ENCODE data around the gene SUCLG2.

SUCLG2 gene

DNA sequence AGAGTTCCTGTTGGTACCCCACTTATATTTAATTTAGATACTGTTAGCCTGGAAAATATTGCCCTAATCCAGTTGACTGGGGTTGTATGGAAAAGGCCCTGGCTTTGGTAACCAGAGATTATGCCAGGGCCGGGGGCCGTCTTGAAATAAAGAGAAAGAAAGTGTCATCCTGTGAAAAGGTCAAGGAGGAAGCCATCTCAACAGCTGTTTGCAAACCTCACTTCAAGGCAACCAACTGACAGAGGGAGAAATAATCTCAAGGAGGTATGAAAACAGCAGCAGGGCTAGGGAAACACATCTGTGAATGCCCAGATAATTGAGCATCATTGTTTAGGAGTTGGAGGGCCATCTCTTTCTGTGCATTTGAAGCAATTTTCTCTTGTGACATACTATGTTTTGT, 190.8 kb downstream of the SUCLG2 start:
- Histone ChIP-seq H3K27ac (no peak overlapping the region), H3K36me3 (no peaks in the 10 kb centered on the region), H3K9me3 (no peaks in the 10 kb centered on the region), H3K4me1 (ENCODE audit: control insufficient read depth in 1 of 2, insufficient read depth in 1 of 2, low read depth in 1 of 2, low read length in 1 of 2) (no peaks in the 10 kb centered on the region), H3K27me3 (no peaks in the 10 kb centered on the region), H3K4me3 (ENCODE audit: low read depth in 1 of 2, low read length in 1 of 2) (no peak overlapping the region)
- no peak for TF ChIP-seq CTCF (IDR thresholded peaks at IDR 0.05)

GRCh38 chr3:67462187-67462586, 192.2 kb downstream of the SUCLG2 start:
- no peak overlapping the region for H3K27ac ChIP-seq

DNA sequence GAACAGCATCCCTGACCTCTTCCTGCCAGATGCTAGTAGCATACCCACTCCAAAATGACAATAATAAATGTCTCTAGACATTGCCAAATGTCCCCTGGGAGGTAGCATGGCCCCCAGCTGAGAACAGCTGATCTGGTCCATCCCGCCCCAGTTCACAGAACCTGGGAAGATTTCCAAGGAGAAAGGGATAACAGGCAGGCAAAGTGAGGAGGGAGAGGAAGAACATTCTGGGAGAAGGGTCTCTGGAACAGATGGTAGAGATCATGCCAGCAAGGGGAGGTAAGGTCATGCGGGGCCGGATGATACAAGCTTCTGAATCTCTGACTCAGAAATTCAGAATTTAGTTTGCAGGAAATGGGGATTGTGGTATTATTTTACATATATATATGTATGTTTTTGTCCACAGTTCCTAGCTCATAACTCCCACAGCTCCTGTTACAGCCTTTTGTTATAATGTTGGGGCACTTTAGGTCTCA, 192.7 kb downstream of the SUCLG2 start:
- no peaks in the 10 kb centered on the region for H3K27me3 ChIP-seq
- no peak overlapping the region for H3K4me3 ChIP-seq (ENCODE audit: low read depth in 1 of 2, low read length in 1 of 2)
- no peaks in the 10 kb centered on the region for H3K9me3 ChIP-seq
- no peak overlapping the region for H3K27ac ChIP-seq
- no peaks in the 10 kb centered on the region for H3K4me1 ChIP-seq (ENCODE audit: control insufficient read depth in 1 of 2, insufficient read depth in 1 of 2, low read depth in 1 of 2, low read length in 1 of 2)
- TF ChIP-seq CTCF (IDR thresholded peaks at IDR 0.05): no peak
- H3K36me3 ChIP-seq: no peaks in the 10 kb centered on the region

More at GRCh38 chr3:67462187-67462586, 192.2 kb downstream of the SUCLG2 start:
- Histone ChIP-seq H3K9me3 (no peaks in the 10 kb centered on the region), H3K4me3 (ENCODE audit: low read depth in 1 of 2, low read length in 1 of 2) (no peak overlapping the region), H3K27me3 (no peaks in the 10 kb centered on the region), H3K36me3 (no peaks in the 10 kb centered on the region), H3K4me1 (ENCODE audit: control insufficient read depth in 1 of 2, insufficient read depth in 1 of 2, low read depth in 1 of 2, low read length in 1 of 2) (no peaks in the 10 kb centered on the region)
- TF ChIP-seq CTCF (IDR thresholded peaks at IDR 0.05): no peak

GRCh38 chr3:67460841-67461510, 193.4 kb downstream of the SUCLG2 start:
- Histone ChIP-seq H3K27me3 (no peaks in the 10 kb centered on the region), H3K4me3 (ENCODE audit: low read depth in 1 of 2, low read length in 1 of 2) (no peak overlapping the region), H3K4me1 (ENCODE audit: control insufficient read depth in 1 of 2, insufficient read depth in 1 of 2, low read depth in 1 of 2, low read length in 1 of 2) (no peaks in the 10 kb centered on the region), H3K9me3 (no peaks in the 10 kb centered on the region), H3K36me3 (no peaks in the 10 kb centered on the region), H3K27ac (no peak overlapping the region)
- no peak for TF ChIP-seq CTCF (IDR thresholded peaks at IDR 0.05)

DNA sequence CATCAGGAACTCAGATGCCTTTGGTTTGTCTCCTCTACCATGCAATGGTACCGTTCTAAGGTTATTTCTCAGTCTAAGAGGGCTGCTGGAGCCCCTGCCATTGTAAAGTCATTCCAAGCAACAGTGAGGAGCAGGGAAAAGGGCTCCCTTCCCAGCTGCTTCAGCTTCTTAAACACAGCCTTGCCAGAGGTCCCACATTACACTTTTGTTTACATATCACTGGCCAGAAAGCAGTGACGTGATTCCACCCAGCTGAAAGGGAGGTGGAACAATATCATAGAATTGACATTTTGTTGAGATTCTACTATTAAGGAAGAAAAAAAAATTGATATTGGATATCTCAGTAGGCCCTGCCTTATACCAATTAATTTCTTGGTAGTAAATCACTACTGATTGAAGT, 194.6 kb downstream of the SUCLG2 start:
- no peaks in the 10 kb centered on the region for H3K4me1 ChIP-seq (ENCODE audit: control insufficient read depth in 1 of 2, insufficient read depth in 1 of 2, low read depth in 1 of 2, low read length in 1 of 2)
- H3K36me3 ChIP-seq: no peaks in the 10 kb centered on the region
- TF ChIP-seq CTCF (IDR thresholded peaks at IDR 0.05): no peak
- H3K4me3 ChIP-seq (ENCODE audit: low read depth in 1 of 2, low read length in 1 of 2): no peak overlapping the region
- H3K9me3 ChIP-seq: no peaks in the 10 kb centered on the region
- no peaks in the 10 kb centered on the region for H3K27me3 ChIP-seq
- no peak overlapping the region for H3K27ac ChIP-seq

Measured in neutrophil (primary cell).